HepG2 (cell line): Measurements from ENCODE around the gene RPLP2. TPM values are rescaled to one million over a fixed set of nuclear protein-coding genes. Genes with fewer than 3 reads are reported as not detected.
A peak's percentile ranks its signal among the peaks of the same experiment; 100 is the strongest.

Experiments used
- ATAC-seq: fragments of 200-7000 bp; cut with Tn5 transposase; 3 replicates; pipeline ENCODE4 v1.9.1; 2020; ENCODE audit warnings: mild to moderate bottlenecking, moderate library complexity
- BruUV-seq: library from RNA; stranded (reverse); fragments of 400-500 nt; replicated peaks from 2 replicates; lab custom pipeline; 2021; lab: Mats Ljungman, UMichigan
- CTCF ChIA-PET: fragments of 300-600 bp; formaldehyde crosslinking; extraction: SDS; loops from one replicate; lab custom pipeline; 2021; ENCODE audit warnings: low total read pairs, inconsistent platforms, low intra/inter-chr PET ratio; lab: Yijun Ruan, JAX
- POLR2A ChIA-PET: fragments of 350-600 bp; sonication (Branson Sonifier 250); formaldehyde crosslinking; loops from one replicate; lab custom pipeline; 2020; ENCODE audit warnings: antibody characterized with exemption, inconsistent platforms; lab: Yijun Ruan, JAX
- DNase-seq: peaks from one replicate; pipeline ENCODE4 v3.0.0-alpha.2; 2015; ENCODE audit warnings: low spot score
- FAIRE-seq: peaks from 3 replicates; lab custom pipeline; 2011; peaks lifted over from hg19 to GRCh38; lab: Jason Lieb, UNC
- H2AFZ ChIP-seq: one replicate; pipeline ENCODE4 v1.6.1; 2011; ENCODE audit warnings: low read length, inconsistent platforms
- H3K27ac ChIP-seq: fragments of 300-600 bp; 3 replicates; pipeline ENCODE4 v1.8.0; 2011; ENCODE audit warnings: mixed run types, mild to moderate bottlenecking, mixed read lengths, low read length, inconsistent platforms; ENCODE audit not compliant: insufficient read depth; ENCODE audit errors: extremely low read length
- H3K27me3 ChIP-seq, 2 experiments: fragments of 200-600 bp in 1 of 2; 2 replicates in 1 of 2; 3 replicates in 1 of 2; pipeline versions ENCODE4 v1.6.0 to v1.8.0; 2011; ENCODE audit warnings: low read length in 2 of 2, mild to moderate bottlenecking in 2 of 2, moderate library complexity in 2 of 2, inconsistent platforms in 1 of 2; ENCODE audit not compliant: insufficient read depth in 2 of 2, control insufficient read depth in 1 of 2
- H3K36me3 ChIP-seq, 2 experiments: fragments of 200-600 bp in 1 of 2; replicated peaks in 1 of 2; 2 replicates in 1 of 2; 3 replicates in 1 of 2; pipeline versions ENCODE4 v1.5.1 to v1.8.0; 2011; ENCODE audit warnings: low read length in 2 of 2, inconsistent platforms in 1 of 2; ENCODE audit not compliant: insufficient read depth in 2 of 2, control insufficient read depth in 1 of 2
- H3K4me1 ChIP-seq: 2 replicates; pipeline ENCODE4 v1.5.1; 2012; ENCODE audit warnings: low read length, inconsistent platforms; ENCODE audit not compliant: insufficient read depth
- H3K4me2 ChIP-seq: 2 replicates; pipeline ENCODE4 v1.6.0; 2011; ENCODE audit warnings: low read depth, low read length, inconsistent platforms
- H3K4me3 ChIP-seq, 3 experiments: fragments of 200-600 bp in 1 of 3; sonication (generic), shearing (Covaris generic) in 1 of 3; replicated peaks in 1 of 3; 2 replicates each; pipeline ENCODE4 v1.5.1; 2011 to 2016; ENCODE audit warnings: low read length in 3 of 3, inconsistent platforms in 2 of 3, low read depth in 2 of 3, mild to moderate bottlenecking in 2 of 3, control low read depth in 1 of 3, mixed read lengths in 1 of 3; ENCODE audit not compliant: insufficient read depth in 1 of 3
- H3K79me2 ChIP-seq: one replicate; pipeline ENCODE4 v1.6.1; 2011; ENCODE audit warnings: low read length, inconsistent platforms; ENCODE audit not compliant: insufficient read depth
- H3K9ac ChIP-seq: 2 replicates; pipeline ENCODE4 v1.6.0; 2011; ENCODE audit warnings: mild to moderate bottlenecking, low read depth, low read length, inconsistent platforms; ENCODE audit not compliant: insufficient read depth
- H3K9me3 ChIP-seq: 2 replicates; pipeline ENCODE4 v1.5.1; 2012; ENCODE audit warnings: mild to moderate bottlenecking, low read length
- H4K20me1 ChIP-seq: 2 replicates; pipeline ENCODE4 v1.6.0; 2011; ENCODE audit warnings: inconsistent platforms, mild to moderate bottlenecking, low read length, moderate library complexity; ENCODE audit not compliant: insufficient read depth
- FLYWCH1 ChIP-seq: sonication (generic); formaldehyde crosslinking; IDR thresholded peaks from 2 replicates; pipeline ENCODE4 v1.8.1; 2023; ENCODE audit warnings: mild to moderate bottlenecking, missing genetic modification reagents
- HNRNPUL1 ChIP-seq: fragments of 200-400 bp; formaldehyde crosslinking; IDR thresholded peaks from 2 replicates; pipeline ENCODE4 v1.6.1; 2017; ENCODE audit warnings: low read depth, mild to moderate bottlenecking, low read length, moderate library complexity
- MLXIP ChIP-seq: sonication (generic); formaldehyde crosslinking; IDR thresholded peaks from 2 replicates; pipeline ENCODE4 v1.9.0; 2021; ENCODE audit warnings: missing genetic modification reagents, borderline replicate concordance
- NR2F1 ChIP-seq, 2 experiments: fragments of 450-650 bp in 1 of 2; formaldehyde crosslinking in 1 of 2; IDR thresholded peaks; 2 replicates each; pipeline versions ENCODE4 v1.5.0 to v1.6.1; 2016 to 2020; ENCODE audit warnings: mild to moderate bottlenecking in 1 of 2, missing compliant biosample characterization in 1 of 2, missing genetic modification reagents in 1 of 2, moderate library complexity in 1 of 2
- RARA ChIP-seq: IDR thresholded peaks from 2 replicates; pipeline ENCODE4 v1.6.1; 2016; ENCODE audit warnings: missing genetic modification reagents, missing compliant biosample characterization
- SMC3 ChIP-seq: IDR thresholded peaks from 2 replicates; pipeline ENCODE4 v1.6.1; 2011; ENCODE audit warnings: low read length, improper control_type of control experiment
- SNAPC4 ChIP-seq: sonication (generic); formaldehyde crosslinking; IDR thresholded peaks from 2 replicates; pipeline ENCODE4 v1.4.0; 2020; ENCODE audit warnings: mild to moderate bottlenecking, missing genetic modification reagents
- TRIM22 ChIP-seq: fragments of 450-650 bp; IDR thresholded peaks from 2 replicates; pipeline ENCODE4 v1.6.1; 2017
- ZFP91 ChIP-seq: sonication (generic); formaldehyde crosslinking; IDR thresholded peaks from 2 replicates; pipeline ENCODE4 v1.9.0; 2022; ENCODE audit warnings: missing genetic modification reagents, mild to moderate bottlenecking, borderline replicate concordance
- ZNF639 ChIP-seq: conservative IDR thresholded peaks from 2 replicates; pipeline ENCODE4 v1.6.1; 2018; ENCODE audit warnings: missing genetic modification reagents
- ZNF772 ChIP-seq: sonication (generic); formaldehyde crosslinking; IDR thresholded peaks from 2 replicates; pipeline ENCODE4 v1.5.0; 2020; ENCODE audit warnings: mild to moderate bottlenecking, missing genetic modification reagents
- WGBS: methylation state at CpG from one replicate; pipeline ENCODE4 v1.1.6; 2017; ENCODE audit warnings: low lambda C conversion rate; 5-methylcytosine and 5-hydroxymethylcytosine counted together
- in situ Hi-C: cut with HindIII; loops from 2 replicates; pipeline ENCODE4 v1.10.0; 2017; ENCODE audit warnings: low pct_unique_long_range_greater_than_20kb; ENCODE audit not compliant: extremely low pct_ligation_motif_present
- intact Hi-C: fragments of 100-400 bp; cut with micrococcal nuclease; formaldehyde crosslinking; loops from one replicate; pipeline ENCODE4 v1.10.0; 2022; ENCODE audit not compliant: unreplicated experiment
- polyA plus RNA-seq, 8 experiments: library from polyadenylated mRNA; depleted of rRNA in 3 of 8; stranded (reverse) in 7 of 8; unstranded in 1 of 8; fragments of >200 nt; fragmentation: Illumina TruSeq in 4 of 8; extraction: Trizol in 4 of 8; gene quantifications; 2 replicates each; pipeline versions ENCODE4 v1.2.1 to v1.2.3, GENCODE V29; 2011 to 2016; ENCODE audit warnings: low read depth in 4 of 8, missing spikeins in 1 of 8, mixed read lengths in 1 of 8; ENCODE audit not compliant: insufficient read depth in 1 of 8
- total RNA-seq, 5 experiments: library from RNA; depleted of rRNA; stranded (reverse); fragments of >200 nt; fragmentation: Illumina TruSeq; extraction: Trizol; gene quantifications; 2 replicates each; pipeline ENCODE4 v1.2.3, GENCODE V29; 2016; ENCODE audit warnings: low read depth in 1 of 5

RPLP2 gene
- total and polyA plus RNA-seq, 2 of the 13 experiments (the other 11 are each of a cell fraction or from before 2014, with no cell fraction given) = 978 to 2,106 TPM

GRCh38 chr11:848380-848931, 38.7 kb downstream of the RPLP2 start:
- H3K27ac ChIP-seq = no peak overlapping the region
- no peak for DNase-seq
- no peak for FAIRE-seq
- H3K79me2 ChIP-seq = no peaks in the 10 kb centered on the region
- no peak overlapping the region for H3K9ac ChIP-seq
- 0 out of 2 replicates have a peak, but pooled peaks cover 4% of the 10 kb centered on the region for H4K20me1 ChIP-seq
- 96% methylated on average over 7 of the region's 14 CpGs for WGBS
- BruUV-seq = no TSS peak
- in situ Hi-C loops = no loop called here
- H3K4me2 ChIP-seq = no peak overlapping the region
- ChIA-PET CTCF (interaction anchor here (2.1 kb wide), 1 partner anchor 203 kb away, joined by 8 read pairs; no protein-coding TSS in a partner anchor), POLR2A (no interaction called here)
- no peaks in the 10 kb centered on the region for H3K9me3 ChIP-seq
- H3K27me3 ChIP-seq = no peaks in the 10 kb centered on the region
- intact Hi-C loops = no loop called here
- no peaks in the 10 kb centered on the region; a peak in 2 of 5 replicates for H3K36me3 ChIP-seq
- H3K4me3 ChIP-seq = no peak overlapping the region
- peaks cover 26% of the 10 kb centered on the region for H3K4me1 ChIP-seq
- peak; percentile 7; the same call in 1 of the 3 replicates for ATAC-seq
- H2AFZ ChIP-seq = no peak overlapping the region
- TF ChIP-seq RARA (CRISPR knock-in tag) (no peak), TRIM22 (no peak), ZNF772 (no peak), HNRNPUL1 (no peak), SNAPC4 (no peak), FLYWCH1 (no peak), NR2F1 (CRISPR knock-in tag; IDR thresholded peaks at IDR 0.05) (no peak), SMC3 (peak; percentile 15; the same call in 1 of the 2 replicates), MLXIP (CRISPR knock-in tag) (no peak), ZFP91 (CRISPR knock-in tag) (no peak), ZNF639 (no peak)
